Measurements from ENCODE around the gene DOK6.
"Not testable (repeated sequence)": the region's sequence is repeated elsewhere in the genome, so short reads cannot be mapped to it uniquely, and the experiment has no call there.

DOK6 gene

DNA sequence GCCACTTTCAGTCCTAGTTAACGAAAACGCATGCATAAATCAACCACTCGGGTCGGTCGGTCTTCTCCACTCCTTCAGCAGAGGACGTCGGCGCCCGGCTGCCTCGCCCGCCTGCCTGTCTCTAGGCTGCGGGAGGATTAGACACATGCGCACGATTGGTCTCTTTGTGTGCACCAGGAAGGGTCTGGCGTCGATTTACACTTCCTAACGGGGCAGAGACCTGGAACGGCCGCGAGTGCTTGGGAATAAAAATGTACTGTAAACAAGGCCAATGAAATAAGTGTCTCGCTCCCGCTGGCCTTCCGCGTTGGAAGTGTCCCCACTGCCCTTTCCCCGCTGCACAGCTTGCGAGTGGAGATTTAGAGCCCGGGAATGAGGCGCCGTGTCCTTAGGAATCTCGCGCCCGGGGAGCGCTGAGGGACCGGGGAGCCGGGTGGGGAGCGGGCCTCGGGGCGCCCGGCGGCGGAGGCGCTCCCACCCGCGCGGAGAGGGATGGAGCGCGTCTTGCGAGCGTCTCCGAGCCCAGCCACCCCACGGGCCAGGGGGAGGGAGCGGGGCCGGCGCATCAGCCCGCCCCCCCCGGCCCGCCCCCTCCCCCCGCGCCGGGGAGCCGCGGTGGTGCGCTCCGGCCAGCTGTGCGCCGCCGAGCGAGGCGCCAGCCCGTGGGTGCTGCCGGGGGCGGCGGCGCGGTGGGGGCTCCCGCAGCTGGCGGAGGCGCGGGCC lies at the start of gene DOK6:
TSS of gene DOK6 (plus strand) at position 636 of the 723 bp plus-strand sequence.
- no peak for DNase-seq

DNA sequence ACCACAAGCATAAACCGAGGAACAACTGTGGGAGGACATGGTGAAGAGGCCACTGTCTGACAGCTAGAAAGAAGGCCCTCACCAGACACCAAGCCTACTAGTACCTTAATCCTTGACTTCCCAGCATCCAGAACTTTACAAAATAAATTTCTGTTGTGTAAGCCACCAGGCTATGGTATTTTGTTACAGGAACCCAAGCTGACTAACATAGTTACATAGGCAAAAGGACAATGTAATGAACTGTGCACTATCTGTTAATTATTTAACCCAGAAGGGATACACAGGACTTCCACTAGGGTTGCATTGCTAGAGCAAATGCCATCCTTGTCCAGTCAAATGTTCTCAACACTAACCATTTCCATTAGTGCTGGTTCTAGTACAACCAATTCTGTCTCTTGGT lies 47.7 kb upstream of the DOK6 start:
- no peak for DNase-seq

DNA sequence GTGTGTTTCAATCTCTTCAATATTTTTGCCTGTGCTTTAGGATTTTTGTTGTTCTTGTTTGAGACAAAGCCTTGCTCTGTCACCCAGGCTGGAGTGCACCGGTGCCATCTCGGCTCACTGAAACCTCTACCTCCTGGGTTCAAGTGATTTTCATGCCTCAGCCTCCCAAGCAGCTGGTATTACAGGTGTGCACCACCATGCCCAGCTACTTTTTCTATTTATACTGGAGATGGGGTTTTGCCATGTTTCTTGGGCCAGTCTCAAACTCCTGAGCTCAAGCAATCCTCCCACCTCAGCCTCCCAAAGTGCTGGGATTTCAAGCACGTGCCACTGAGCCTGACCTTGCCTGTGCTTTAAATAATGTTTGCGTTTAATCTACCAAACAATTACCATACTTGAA lies 43.1 kb upstream of the DOK6 start:
- no peak for DNase-seq

DNA sequence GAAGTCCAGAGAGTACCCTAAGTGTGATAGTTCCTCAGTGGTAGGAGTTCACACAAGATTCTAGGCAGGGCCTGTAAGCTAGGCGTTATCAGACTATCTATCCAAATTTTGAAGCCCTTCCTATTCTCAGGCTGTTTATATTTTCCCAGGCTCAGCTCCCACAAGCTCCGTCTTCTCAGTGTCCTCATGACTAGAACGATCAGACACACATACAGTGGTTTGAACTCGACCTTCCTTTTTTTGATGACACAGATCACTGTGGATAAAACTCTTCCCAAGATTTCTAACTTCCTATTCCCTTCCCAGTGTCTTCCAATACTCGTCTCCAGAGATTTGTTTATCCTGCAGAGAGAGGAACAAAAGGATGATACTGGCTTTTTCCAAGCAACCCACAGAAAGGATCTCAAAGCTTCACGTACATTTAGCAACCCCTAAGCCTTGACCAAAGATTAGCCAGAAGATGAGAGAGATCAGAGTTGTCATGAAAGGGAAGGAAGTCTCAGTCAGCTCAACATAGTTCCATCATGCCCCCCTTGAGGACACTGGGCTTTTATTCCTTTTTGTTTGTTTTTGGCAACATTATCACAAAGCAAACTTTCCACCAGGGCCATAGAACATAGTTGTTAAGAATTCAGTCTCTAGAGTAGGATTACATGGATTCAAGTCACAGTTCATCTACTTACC lies 42.3 kb upstream of the DOK6 start:
- no peak for DNase-seq

DNA sequence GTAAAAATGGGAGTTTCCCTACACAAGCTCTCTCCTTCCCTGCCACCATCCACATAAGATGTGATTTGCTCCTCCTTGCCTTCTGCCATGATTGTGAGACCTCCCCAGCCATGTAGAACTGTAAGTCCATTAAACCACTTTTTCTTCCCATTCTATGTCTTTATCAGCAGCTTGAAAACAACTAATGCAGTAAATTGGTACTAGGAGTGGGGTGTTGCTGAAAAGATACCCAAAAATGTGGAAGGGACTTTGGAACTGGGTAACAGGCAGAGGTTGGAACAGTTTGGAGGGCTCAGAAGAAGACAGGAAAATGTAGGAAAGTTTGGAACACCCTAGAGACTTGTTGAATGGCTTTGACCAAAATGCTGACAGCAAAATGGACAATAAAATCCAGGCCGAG lies 40.9 kb upstream of the DOK6 start:
- not testable (repeated sequence) for DNase-seq

DNA sequence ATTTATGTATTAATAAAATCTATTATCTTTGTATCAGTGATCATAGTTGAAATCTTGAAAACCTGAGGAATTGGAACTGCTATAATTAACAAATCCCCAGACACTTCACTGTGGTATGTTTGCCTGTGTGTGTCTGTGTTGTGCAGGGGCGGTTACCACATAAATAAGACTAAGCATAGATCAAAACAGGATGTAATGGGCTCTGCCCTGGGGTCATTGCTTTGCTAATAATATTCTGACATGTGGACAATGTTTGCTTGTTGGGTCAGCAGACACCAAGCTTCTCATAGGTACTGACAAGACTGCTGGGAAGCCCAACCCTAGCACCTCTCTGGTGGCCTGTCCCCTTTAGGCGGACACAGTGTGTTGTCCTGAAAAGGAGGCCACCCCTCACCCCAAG lies 35.8 kb upstream of the DOK6 start:
- DNase-seq = no peak

DNA sequence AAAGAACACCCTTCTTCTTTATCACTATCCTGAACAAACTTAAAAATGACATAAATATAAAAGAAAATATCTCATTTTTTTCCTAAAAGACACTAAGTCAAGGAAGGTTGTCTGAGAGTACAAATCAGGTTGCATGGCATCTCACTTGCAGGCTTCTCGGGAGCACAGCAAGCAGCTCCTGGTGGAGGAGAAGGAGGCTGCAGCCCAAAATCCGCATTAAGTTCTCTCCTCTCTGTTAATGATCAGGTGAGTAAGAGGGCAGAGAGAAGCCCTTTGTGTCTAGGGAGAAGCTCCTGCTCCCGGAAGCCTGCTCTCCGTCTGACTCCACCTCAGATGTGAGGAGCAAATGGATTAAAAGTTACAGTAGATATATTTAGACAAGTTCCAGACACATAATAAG lies 35.0 kb upstream of the DOK6 start:
- DNase-seq = no peak

DNA sequence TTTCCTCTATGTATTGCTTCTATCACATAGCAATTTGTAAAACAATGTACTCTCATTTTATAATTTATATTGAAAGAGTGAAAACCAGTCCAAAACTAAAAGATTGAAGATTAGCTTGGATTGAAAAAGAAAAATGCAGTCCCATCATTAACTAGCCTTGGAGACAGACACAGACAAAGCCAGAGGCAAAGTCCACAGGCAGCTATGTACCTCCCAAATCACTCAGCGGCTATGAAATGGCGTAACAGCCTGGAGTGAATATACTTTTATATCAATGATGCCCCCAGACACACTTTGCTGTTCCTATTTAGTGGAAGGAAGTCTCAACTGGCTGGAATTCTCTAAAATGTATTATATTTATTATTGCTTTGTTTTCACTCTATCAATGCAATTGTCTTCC lies 33.6 kb upstream of the DOK6 start:
- DNase-seq = no peak

DNA sequence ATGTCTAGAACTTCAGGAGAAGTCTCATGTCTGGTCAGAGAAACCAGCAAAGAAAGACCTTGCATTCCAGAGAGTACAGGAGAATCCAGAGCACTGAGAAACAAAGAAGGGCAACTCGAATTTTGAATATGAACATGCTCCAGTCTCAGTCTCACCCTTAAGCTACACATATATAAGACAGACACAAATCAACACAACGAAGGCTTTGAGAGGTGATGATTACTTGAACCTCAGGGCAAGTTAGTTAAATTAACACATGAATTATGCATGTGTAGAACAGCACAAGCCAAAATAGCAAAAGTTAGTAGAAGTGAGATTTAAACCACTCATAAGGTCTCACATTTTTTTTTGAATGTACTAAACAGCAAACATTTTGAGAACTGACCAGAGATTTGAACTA lies 29.0 kb upstream of the DOK6 start:
- no peak for DNase-seq

DNA sequence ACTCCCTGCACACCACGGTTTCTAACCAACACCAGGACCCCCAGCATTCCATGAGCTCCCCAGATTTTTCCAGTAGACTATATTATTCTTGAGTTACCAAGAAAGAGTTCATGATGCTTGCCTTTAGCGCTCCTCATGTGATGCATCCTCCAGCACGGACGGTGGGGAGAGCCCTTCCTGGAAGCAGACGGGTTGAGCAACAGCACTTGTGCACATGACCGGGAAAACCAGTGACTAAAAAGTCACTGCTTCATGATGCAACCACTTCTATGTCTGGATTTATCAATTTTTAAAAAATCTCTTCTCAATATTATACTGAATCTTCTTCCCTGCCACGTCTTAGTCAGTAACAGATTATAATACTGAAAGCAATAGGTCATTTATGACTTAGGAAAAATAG lies 20.4 kb upstream of the DOK6 start:
- DNase-seq = no peak

DNA sequence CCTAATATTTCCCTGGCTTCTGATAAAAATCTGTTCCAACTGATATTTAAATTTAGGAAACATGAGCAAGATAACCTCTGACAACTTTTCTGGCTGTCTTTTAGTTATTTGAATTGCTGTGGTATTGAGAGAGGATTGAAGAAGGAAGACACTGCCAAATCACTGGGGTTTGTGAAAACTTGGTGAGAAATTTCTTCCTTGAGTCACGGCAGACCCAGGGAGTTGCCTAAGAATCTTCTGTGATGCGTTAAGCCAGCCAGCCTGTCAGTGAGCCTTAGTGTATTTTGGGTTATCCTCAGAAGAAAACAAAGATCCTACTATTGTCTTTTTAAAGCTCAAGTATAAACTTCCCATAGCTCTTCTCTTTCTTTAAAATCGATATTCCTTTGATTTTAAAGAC lies 17.5 kb upstream of the DOK6 start:
- no peak for DNase-seq

DNA sequence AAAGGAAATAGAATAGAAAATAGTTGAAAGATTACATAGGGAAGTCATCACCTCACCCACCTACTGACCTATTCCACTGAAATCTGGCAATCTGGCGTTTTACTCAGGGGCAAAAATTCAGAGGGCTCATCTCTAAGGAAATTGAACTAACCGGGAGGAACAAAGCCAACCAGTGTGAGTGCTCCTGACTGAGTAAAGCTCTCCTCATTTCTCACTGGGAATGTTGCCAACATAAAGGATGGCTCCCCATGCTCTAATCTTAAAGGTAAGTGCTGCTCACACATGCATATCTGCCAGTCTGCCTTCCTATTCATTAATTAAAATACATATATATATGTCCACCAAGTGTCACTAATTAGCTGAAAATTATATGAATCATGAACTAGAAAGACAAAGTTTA lies 13.5 kb upstream of the DOK6 start:
- no peak for DNase-seq

DNA sequence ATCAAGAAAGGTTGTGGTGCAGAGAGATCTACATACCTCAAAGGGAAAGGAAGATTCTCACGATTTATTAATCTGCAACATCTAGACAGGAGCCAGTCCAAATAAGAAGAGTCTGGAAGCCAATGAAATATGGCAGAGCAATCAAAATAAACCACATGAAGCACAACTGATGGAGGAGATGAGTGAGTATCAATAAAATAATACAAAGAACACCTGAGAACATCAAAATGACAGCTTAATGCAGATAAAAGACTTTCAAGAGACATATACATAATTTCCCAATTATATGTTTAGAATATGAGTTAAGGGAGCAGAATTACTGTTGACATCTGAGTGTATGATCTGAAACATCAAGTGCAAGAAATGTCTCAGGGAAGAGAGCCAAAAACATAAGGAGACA lies 12.5 kb upstream of the DOK6 start:
- DNase-seq = no peak

DNA sequence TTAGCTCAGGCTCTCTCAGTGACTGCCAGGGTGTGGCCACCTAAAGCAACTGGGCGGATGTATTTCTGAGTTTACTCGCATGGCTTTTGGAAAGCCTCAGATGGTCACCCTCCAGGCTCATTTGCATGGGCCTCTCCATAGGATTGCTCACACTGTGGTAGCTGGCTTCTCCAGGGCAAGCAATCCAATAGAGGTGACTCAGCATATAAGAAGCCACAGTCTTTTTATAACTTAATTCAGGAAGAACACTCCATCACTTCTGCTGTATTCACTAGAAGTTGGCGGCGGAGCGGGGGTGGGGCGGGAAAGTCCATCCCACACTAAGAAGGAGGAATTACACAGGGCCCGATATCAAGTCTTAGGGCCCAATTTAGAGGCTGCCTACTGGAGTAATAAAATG lies 3.6 kb upstream of the DOK6 start:
- no peak for DNase-seq

DNA sequence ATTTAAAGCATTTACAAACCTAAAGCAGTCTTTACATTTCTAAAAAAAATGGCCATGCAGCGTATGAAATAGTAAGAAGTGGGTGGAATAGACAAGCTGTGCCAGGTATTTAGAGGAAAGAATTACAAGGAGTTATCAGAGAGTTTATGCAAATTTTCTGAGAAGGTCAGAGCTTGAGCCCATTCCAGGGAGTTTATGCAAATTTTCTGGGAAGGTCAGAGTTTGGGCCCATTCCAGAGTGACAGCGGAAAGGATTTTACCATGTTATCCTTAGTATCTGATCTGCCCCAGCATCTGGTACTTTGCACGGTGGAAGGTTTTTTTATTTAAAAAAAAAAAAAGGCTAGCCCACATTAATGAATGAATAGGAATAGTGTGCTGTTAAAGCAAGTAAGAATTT lies 1.4 kb upstream of the DOK6 start:
- no peak for DNase-seq

DNA sequence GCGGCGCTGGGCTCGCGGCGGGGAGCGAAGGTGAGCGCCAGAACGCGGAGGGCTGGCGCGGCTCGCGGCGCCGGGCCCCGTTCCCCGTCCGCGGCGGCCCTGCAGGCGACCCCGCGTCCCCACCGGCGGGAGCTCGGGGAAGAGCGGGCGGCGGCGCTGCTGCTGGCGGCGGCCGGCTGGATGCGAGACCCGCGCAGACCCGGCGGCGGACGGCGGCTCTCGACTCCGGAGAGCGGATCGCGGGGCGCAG lies 213 bp downstream of the DOK6 start:
- no peak for DNase-seq

DNA sequence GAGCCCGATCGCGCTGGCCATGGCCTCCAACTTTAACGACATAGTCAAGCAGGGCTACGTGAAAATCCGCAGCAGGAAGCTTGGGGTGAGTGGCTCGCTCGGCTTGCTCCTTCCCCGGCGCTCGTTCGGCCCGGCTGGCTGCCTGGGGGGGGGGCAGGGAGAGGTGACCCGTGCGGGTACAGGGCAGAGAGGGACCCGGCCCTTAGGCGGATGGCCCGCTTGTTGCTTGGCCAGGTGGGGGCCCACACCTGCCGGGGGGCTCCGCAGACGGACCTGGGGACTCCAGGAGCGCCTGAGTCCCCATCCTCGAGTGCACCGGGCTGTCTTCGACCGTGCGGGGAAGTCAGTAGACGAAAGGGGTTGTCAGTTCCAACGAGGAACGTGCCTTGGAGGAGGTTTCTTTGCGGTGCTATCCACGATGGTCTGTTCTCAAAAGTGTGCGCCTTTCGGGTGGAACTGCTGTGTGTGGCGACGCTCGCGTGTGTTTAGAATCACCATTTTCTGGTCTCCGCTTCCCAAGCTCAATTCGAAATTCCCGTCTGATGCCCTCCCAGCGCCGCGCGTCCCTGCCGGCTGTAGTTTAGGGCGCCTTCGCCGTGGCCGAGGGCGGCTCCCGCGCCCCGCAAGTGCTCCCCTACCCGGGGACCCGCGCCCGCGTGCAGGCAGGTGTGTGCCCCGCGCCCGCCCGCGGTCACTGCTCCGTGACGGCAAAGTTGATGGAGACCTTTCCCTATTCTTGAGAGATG lies 711 bp downstream of the DOK6 start:
- DNase-seq = no peak

DNA sequence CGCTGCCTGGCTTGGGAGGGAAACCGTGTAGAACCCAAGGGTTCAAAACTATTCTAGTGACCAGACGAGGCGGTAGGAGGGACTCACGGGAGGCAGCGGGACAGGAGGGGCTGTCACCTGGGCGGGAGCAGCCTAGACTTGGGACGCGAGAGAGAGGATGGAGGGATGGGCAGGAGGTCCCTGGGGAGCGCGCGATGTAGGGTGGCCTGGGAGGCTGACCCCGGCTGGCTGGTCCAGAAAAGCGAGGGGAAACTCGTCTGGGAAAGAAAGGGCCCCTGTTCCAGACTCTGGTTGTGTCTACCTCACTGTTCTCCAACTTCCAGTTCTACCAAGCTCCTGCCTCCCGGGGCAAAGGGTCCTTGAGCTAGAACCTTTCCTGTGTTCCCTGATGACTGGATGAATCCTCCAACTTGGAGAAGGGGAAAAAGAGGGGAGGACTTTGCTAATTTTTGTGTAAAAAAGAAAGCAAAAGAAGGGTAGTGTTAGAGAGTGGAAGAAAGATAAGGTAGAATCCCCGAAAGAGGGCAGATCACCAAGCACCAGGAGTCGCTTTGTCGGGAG lies 1.4 kb downstream of the DOK6 start:
- no peak for DNase-seq

DNA sequence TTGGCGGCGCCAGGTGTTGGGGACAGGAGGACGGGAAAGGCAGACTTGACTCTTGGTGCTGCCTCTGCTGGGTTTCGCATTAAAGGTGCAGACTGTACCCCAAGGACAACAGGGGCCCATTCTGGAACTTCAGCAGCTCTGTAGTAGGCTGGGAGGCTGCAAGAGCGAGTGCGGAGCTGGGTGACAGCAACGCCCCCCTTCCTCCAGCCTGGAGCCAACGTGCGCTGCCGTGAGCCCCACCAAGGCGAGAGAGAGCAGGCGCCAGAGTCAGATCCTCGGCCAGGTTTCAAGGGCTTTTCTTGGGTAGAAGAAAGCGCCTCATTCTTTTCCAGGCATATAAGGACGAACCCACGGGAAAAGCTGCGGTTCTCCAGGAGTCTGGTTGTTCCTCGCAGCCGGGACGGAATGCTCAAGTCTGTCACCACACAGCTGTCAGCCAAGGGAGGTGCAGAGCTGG lies 1.9 kb downstream of the DOK6 start:
- no peak for DNase-seq

DNA sequence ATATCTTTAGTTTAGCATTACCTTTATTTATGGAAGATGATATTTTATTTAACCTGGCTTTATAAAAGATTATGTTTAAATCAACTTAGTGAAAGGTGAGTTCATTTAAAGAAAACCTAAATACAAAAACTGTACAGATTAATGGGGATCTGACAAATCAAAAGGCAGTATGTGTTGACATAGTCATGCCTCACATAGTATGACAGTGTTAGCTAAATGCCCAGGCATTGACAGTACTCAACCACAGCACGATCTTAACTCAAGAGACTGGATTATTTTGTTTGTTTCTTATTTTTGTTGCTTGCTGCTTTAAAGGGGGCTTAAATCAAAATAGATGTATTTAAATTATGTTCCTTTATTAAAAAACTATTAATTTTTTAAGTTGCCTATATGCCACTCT lies 7.8 kb downstream of the DOK6 start:
- no peak for DNase-seq

DNA sequence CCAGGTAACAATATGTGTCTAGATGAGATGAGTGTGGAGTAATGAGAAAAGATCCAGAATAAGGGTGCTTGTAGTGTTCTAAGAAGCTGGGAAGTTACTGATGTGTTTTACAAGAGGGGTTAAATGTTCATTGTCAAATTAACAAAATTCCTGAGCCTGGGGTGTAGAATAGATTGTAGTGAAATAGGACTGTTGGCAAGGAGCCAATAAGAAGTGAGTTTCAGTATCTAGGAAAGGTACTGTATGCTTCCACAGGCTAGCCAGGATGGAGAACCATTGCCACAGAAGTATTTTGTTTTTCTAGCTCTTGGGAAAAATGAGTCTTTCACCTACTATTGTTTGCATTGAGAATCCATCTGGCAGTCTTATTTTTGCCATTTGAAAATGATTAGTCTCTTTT lies 10.5 kb downstream of the DOK6 start:
- no peak for DNase-seq

DNA sequence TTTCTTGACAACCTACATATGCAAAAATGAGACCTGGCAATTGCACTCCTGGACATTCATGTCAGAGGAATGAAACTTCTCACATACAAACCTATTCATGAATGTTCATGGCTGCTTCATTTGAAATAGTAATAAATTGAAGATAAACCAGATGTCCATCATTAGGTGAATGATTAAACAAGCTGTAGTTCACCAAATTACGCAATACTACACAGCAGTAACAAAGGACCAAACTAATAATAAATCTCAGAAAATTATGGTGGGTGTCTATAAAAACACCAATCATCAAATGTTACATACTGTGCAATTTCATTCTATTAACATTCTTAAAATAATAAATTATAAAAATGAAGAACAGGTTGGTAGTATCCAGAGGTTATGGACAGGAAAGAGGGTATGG lies 13.5 kb downstream of the DOK6 start:
- no peak for DNase-seq

DNA sequence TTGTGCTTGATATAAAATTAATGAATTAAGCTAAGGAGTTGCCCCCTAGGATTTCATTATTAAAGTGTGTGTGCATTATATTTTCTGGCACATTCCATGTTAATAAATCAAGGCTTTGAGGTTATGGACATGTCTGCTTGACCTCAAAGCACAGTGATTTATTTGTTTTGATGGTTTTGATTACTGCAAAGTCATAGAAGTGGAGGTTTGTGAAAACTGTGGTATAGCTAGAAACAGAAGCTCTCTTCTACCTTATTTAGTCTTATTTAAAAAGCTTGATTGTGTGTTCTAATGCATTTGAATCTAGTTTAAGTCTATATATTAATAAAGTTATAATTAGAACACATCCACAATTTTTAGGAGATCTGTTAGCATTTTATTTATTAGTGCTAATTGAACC lies 32.2 kb downstream of the DOK6 start:
- no peak for DNase-seq

DNA sequence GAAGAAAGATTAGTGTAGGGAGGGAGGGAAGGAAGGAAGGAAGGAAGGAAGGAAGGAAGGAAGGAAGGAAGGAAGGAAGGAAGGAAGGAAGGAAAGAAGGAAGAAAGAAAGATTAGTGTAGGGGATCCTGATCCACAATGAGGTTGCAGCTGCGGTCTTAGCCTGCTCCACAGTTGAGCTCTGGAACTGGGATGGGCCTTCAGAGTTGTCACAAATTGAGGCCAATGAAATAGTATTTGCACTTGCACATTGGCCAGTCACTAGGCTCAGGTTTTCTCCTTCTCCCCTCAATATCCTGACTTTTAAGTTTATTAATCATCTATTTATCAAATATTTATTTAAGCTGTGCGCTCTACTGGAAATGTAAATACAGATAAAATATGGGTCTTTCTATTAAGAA lies 34.3 kb downstream of the DOK6 start:
- no peak for DNase-seq
